ENCODE measurements around the gene THOC5. TPM values are rescaled to one million over a fixed set of nuclear protein-coding genes. Genes with fewer than 3 reads are reported as not detected.

Gene THOC5
- total RNA-seq, 1 donor from 2014 or later: 76.4 TPM

- DNase-seq (ENCODE audit: low spot score): no peak
- no peak overlapping the region for H3K27ac Mint-ChIP-seq (ENCODE audit: unreplicated experiment)
- peaks cover 41% of the 10 kb centered on the region for H3K36me3 Mint-ChIP-seq (ENCODE audit: low read depth, unreplicated experiment)
- H3K27me3 Mint-ChIP-seq (ENCODE audit: unreplicated experiment): no peaks in the 10 kb centered on the region
- H3K9me3 Mint-ChIP-seq (ENCODE audit: unreplicated experiment): no peaks in the 10 kb centered on the region
- peaks cover 7% of the 10 kb centered on the region for H3K4me1 Mint-ChIP-seq (ENCODE audit: unreplicated experiment)
- no peak overlapping the region for H3K4me3 Mint-ChIP-seq (ENCODE audit: unreplicated experiment)
- no peak for TF ChIP-seq CTCF (IDR thresholded peaks at IDR 0.05; ENCODE audit: unreplicated experiment)
Measured at GRCh38 chr22:29541845-29542244, 11.7 kb downstream of the THOC5 start.

DNA sequence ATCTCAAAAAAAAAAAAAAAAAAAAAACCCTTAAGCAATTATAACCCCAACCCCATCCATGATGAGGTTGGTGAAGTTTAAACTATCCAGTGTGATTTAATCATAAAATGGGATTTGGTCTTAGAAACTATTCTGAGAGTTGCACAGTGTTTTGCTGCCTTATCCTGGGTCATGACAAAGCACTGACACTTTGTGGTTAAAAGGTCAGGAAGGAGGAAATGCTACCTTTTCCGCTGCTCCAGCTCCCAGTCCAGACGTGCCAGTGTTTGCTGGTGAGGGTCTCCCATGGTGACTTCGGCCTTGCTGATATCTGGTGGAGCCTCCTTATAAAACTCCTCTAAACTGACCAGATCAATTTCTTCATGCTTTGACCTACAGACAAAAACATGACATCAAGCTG, 14.5 kb downstream of the THOC5 start:
- peaks cover 7% of the 10 kb centered on the region for H3K4me1 Mint-ChIP-seq (ENCODE audit: unreplicated experiment)
- H3K27ac Mint-ChIP-seq (ENCODE audit: unreplicated experiment): peak overlapping the region; percentile 92
- peaks cover 50% of the 10 kb centered on the region for H3K36me3 Mint-ChIP-seq (ENCODE audit: low read depth, unreplicated experiment)
- no peaks in the 10 kb centered on the region for H3K9me3 Mint-ChIP-seq (ENCODE audit: unreplicated experiment)
- TF ChIP-seq CTCF (IDR thresholded peaks at IDR 0.05; ENCODE audit: unreplicated experiment): no peak
- no peaks in the 10 kb centered on the region for H3K27me3 Mint-ChIP-seq (ENCODE audit: unreplicated experiment)
- no peak for DNase-seq (ENCODE audit: low spot score)
- H3K4me3 Mint-ChIP-seq (ENCODE audit: unreplicated experiment): no peak overlapping the region

DNA sequence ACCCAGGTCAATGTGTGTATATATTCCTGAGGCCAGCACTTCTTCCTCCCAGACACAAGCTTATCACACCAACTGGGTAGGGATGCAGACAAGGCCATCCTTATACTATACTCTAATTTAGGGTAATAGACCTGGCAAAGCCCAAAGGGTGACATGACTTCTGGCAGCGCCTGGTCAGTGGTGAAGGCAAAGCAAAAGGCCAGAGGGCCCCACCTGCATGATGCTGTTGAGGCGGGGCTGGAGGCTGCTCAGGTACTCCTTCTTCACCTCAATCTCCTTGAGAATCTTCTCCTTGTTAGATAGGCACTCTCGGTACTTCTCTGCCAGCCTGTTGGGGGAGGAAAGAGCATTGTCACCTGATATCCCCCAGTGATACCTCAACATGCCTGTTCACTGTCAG, 17.1 kb downstream of the THOC5 start:
- Mint-ChIP-seq H3K4me3 (ENCODE audit: unreplicated experiment) (no peak overlapping the region), H3K9me3 (ENCODE audit: unreplicated experiment) (no peaks in the 10 kb centered on the region), H3K27ac (ENCODE audit: unreplicated experiment) (no peak overlapping the region), H3K27me3 (ENCODE audit: unreplicated experiment) (no peaks in the 10 kb centered on the region), H3K36me3 (ENCODE audit: low read depth, unreplicated experiment) (peaks cover 54% of the 10 kb centered on the region), H3K4me1 (ENCODE audit: unreplicated experiment) (peaks cover 7% of the 10 kb centered on the region)
- no peak for DNase-seq (ENCODE audit: low spot score)
- no peak for TF ChIP-seq CTCF (IDR thresholded peaks at IDR 0.05; ENCODE audit: unreplicated experiment)

- Mint-ChIP-seq H3K27me3 (ENCODE audit: unreplicated experiment) (peaks cover 1% of the 10 kb centered on the region), H3K4me1 (ENCODE audit: unreplicated experiment) (no peaks in the 10 kb centered on the region), H3K36me3 (ENCODE audit: low read depth, unreplicated experiment) (peaks cover 48% of the 10 kb centered on the region), H3K4me3 (ENCODE audit: unreplicated experiment) (no peak overlapping the region), H3K9me3 (ENCODE audit: unreplicated experiment) (no peaks in the 10 kb centered on the region), H3K27ac (ENCODE audit: unreplicated experiment) (no peak overlapping the region)
- no peak for DNase-seq (ENCODE audit: low spot score)
- no peak for TF ChIP-seq CTCF (IDR thresholded peaks at IDR 0.05; ENCODE audit: unreplicated experiment)
Measured at GRCh38 chr22:29531419-29531818, 22.1 kb downstream of the THOC5 start.

DNA sequence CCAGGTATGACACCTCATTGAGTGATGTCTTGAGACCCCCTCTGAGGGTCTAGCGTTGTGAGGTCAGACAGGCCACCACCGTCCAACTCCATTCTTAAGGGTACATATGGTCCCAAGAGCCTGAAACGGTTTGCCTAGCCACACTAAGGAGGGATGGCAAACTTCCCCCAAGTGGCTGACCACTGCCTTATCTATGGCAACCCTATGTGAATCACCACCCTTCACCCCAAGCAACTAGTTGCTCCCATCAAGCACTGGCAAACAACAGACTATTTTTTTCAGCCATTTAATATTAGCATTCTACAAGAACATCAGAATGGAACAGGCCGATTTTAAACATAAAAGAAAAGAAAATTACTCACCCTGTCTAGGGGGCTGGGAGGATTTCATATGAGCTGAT, 22.8 kb downstream of the THOC5 start:
- no peaks in the 10 kb centered on the region for H3K4me1 Mint-ChIP-seq (ENCODE audit: unreplicated experiment)
- DNase-seq (ENCODE audit: low spot score): no peak
- no peaks in the 10 kb centered on the region for H3K9me3 Mint-ChIP-seq (ENCODE audit: unreplicated experiment)
- no peak for TF ChIP-seq CTCF (IDR thresholded peaks at IDR 0.05; ENCODE audit: unreplicated experiment)
- peaks cover 1% of the 10 kb centered on the region for H3K27me3 Mint-ChIP-seq (ENCODE audit: unreplicated experiment)
- H3K36me3 Mint-ChIP-seq (ENCODE audit: low read depth, unreplicated experiment): peaks cover 46% of the 10 kb centered on the region
- peak overlapping the region; percentile 26 for H3K27ac Mint-ChIP-seq (ENCODE audit: unreplicated experiment)
- H3K4me3 Mint-ChIP-seq (ENCODE audit: unreplicated experiment): peak overlapping the region; percentile 28
